Cardiac muscle cell (in vitro differentiated cells and primary cell): ENCODE data around the gene ZNF324B. TPM values are rescaled to one million over a fixed set of nuclear protein-coding genes. Genes with fewer than 3 reads are reported as not detected.
"Not testable (repeated sequence)": the region's sequence is repeated elsewhere in the genome, so short reads cannot be mapped to it uniquely, and the experiment has no call there.

ENCODE experiments used
- DNase-seq, 2 donors: peaks; one replicate each; pipeline versions ENCODE4 v3.0.0 to v3.0.0-alpha.2; 2010 to 2017; ENCODE audit warnings: low read depth in 1 of 2, low spot score in 1 of 2
- H3K27ac ChIP-seq: fragments of 200-600 bp; sonication (generic); 2 replicates; pipeline ENCODE4 v1.5.1; 2016
- H3K27me3 ChIP-seq: fragments of 200-600 bp; sonication (generic); 2 replicates; pipeline ENCODE4 v1.6.0; 2016; ENCODE audit warnings: control low read depth
- H3K36me3 ChIP-seq: fragments of 200-600 bp; sonication (generic); 2 replicates; pipeline ENCODE4 v1.5.1; 2016; ENCODE audit warnings: control low read depth
- H3K4me1 ChIP-seq: fragments of 200-600 bp; sonication (generic); 2 replicates; pipeline ENCODE4 v1.8.1; 2017; ENCODE audit warnings: low read depth, mild to moderate bottlenecking, mixed run types
- H3K4me3 ChIP-seq: fragments of 200-600 bp; sonication (generic); 2 replicates; pipeline ENCODE4 v1.5.1; 2016; ENCODE audit warnings: mild to moderate bottlenecking
- H3K9me3 ChIP-seq: fragments of 200-600 bp; sonication (generic); 2 replicates; pipeline ENCODE4 v1.5.1; 2017; ENCODE audit warnings: low read depth, mild to moderate bottlenecking, control low read depth
- CTCF ChIP-seq: IDR thresholded peaks from 2 replicates; pipeline ENCODE4 v1.5.1; 2012; ENCODE audit warnings: low read depth, mild to moderate bottlenecking, low read length
- polyA plus RNA-seq: library from polyadenylated mRNA; unstranded; fragments of >200 nt; fragmentation: Nextera tagmentation; extraction: Ambion mirVana; gene quantifications from 2 replicates; pipeline ENCODE4 v1.2.1, GENCODE V29; 2016
- total RNA-seq: library from RNA; depleted of rRNA; stranded (reverse); fragments of >200 nt; gene quantifications from 2 replicates; pipeline ENCODE4 v1.2.3, GENCODE V29; 2016

The ZNF324B gene
- total and polyA plus RNA-seq, 2 experiments from 2014 or later: 5.0 to 19.0 TPM

DNA sequence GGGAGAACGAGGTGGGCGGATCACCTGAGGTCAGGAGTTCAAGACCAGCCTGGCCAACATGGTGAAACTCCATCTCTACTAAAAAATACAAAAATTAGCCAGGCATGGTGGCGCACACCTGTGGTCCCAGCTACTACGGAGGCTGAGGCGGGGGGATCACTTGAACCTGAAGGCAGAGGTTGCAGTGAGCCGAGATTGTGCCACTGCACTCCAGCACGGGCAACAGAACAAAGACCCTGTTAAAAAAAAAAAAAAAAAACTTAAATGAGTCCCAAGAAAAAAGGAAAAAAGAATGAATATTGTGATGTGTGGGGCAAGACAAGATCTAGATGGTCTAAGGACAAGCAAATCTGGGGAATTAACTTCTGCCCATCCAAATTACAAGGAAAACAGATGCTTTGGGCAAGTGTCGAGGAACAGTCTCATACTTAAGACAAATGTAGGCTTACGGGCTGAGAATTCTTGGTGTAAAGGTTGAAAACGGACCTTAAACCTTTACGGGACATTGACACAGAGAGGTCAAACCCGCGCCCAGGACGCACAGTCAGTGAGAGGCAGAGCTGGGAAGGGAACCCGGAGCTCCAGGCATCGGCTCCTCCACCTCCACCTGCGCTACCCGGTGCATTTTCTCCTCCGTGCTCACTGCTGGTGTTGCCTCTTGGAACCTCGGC, 14.8 kb downstream of the ZNF324B start:
- Histone ChIP-seq H3K36me3 (no peaks in the 10 kb centered on the region), H3K4me1 (no peaks in the 10 kb centered on the region), H3K4me3 (peak overlapping the region; percentile 71), H3K27ac (no peak overlapping the region), H3K9me3 (no peaks in the 10 kb centered on the region), H3K27me3 (no peaks in the 10 kb centered on the region)
- TF ChIP-seq CTCF: no peak
- DNase-seq: no peak

DNA sequence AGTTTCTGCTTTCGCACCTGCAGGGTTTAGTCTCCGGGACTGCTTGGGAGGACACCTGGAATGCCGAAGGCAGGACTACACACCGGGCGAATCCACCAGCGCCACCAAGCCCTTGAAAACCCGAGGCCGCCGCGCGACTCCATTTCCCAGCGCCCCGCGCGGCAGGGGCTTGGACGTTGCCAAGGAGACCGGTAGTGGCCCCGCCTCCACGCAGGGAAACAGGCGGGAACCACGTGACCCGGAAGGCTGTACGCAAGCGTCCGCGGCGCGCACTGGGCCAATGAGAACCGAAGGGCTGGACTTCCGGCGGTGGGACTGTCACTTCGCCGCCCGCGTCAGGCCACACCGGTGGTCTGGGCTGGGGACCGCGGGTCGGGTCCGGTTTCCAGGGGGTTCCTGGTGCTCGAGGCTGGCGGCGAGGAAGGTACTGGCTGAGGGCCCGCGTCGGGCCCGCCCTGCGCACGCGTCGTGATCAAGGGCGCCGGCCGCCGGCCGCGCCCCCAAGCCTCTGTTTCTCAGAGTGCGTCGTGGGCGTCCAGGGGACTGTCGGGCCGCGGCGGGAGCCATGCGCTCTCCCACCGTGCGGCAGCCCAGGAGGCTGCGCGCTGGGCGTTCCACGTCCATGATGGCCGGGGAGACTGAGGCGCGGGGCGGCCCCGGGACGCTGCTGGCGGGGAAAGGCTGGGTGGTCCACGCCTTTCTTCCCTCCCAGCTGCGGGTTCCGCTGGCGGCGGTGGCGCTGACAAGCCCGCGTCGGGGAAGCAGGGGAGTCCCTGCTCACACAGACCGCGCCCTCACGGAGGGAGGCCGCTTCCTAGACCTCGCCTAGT, 15.6 kb downstream of the ZNF324B start, which contains the start of gene ZNF324:
ZNF324 (plus strand) TSS at position 321 of the 830 bp plus-strand sequence. CDS start 2,106 bp downstream, outside the sequence.
- TF ChIP-seq CTCF: no peak
- H3K36me3 ChIP-seq: peaks cover 4% of the 10 kb centered on the region
- peak within 1 kb of the TSS; percentile 71 for H3K4me3 ChIP-seq
- no peaks in the 10 kb centered on the region for H3K27me3 ChIP-seq
- no peaks in the 10 kb centered on the region for H3K4me1 ChIP-seq
- H3K27ac ChIP-seq: peak within 1 kb of the TSS; percentile 70
- DNase-seq: peak; percentile 96 to 100
- no peaks in the 10 kb centered on the region for H3K9me3 ChIP-seq

DNA sequence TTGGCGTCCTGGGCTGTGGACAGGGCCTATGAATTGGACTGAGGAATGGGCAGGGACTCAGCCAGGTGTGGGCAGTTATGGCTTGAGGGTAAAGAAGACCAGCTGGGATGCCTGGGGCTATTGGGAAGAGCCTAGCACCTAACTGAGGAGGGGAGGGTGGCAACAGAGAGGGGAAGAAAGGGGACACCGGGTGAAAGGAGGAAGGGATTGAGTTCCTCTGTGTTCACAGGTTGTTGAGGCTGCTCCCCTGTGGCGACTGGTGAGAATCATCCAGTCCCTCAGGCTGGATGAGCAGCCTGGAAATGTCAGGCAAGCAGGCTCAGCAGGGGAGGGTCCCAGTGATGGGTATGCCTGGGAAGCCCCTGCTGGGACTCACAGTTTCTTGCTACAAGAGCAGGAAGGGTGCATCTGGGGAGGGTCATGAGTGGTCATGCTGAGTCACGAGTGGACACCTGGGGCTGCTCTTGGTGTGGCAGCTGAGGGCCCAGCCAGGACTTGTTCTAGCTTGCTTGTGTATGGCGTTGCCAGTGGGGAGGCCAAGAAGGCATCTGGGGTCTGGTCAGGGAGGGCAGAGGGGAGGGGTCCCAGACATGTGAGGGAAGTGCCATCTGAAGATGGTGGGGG, 16.9 kb downstream of the ZNF324B start:
- no peaks in the 10 kb centered on the region for H3K9me3 ChIP-seq
- no peaks in the 10 kb centered on the region for H3K4me1 ChIP-seq
- peaks cover 12% of the 10 kb centered on the region for H3K36me3 ChIP-seq
- DNase-seq: no peak
- TF ChIP-seq CTCF: no peak
- no peak overlapping the region for H3K4me3 ChIP-seq
- H3K27me3 ChIP-seq: no peaks in the 10 kb centered on the region
- H3K27ac ChIP-seq: no peak overlapping the region

- Histone ChIP-seq H3K36me3 (peaks cover 12% of the 10 kb centered on the region), H3K4me1 (no peaks in the 10 kb centered on the region), H3K4me3 (no peak overlapping the region), H3K27ac (no peak overlapping the region), H3K9me3 (no peaks in the 10 kb centered on the region), H3K27me3 (no peaks in the 10 kb centered on the region)
- no peak for DNase-seq
- TF ChIP-seq CTCF: no peak
Measured at GRCh38 chr19:58469241-58470013, 18.0 kb downstream of the ZNF324B start.

- not testable (repeated sequence) for H3K9me3 ChIP-seq, H3K4me1 ChIP-seq, H3K27me3 ChIP-seq, H3K4me3 ChIP-seq, H3K27ac ChIP-seq, DNase-seq
- peaks cover 12% of the 10 kb centered on the region for H3K36me3 ChIP-seq
Measured at GRCh38 chr19:58470837-58471543, 19.6 kb downstream of the ZNF324B start.
